ENCODE measurements around the gene MEIG1. TPM values are rescaled to one million over a fixed set of nuclear protein-coding genes. Genes with fewer than 3 reads are reported as not detected.

MEIG1 gene
- total RNA-seq, 1 experiment from 2014 or later, result 1.6 TPM

DNA sequence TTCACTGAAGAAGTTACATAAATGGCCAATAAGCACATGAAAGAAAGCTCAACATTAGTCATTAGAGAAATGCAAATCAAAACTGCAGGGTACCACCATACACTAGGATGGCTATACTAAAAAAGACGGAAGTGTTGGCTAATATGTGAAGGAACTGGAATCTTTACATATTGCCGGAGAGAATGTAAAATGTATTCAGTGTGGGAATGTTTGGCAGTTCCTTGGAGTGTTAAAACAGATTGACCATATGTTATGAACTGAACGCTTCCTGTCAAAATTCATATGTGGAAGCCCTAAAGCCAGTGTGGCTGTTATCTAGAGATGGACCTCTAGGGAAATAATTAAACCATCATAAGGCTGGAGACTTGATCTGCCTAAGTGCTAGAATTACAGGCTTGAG lies 47.4 kb upstream of the MEIG1 start:
- TF ChIP-seq EZH2phosphoT487 (IDR thresholded peaks at IDR 0.05; ENCODE audit: borderline replicate concordance, low read length) (no peak), EZH2 (IDR thresholded peaks at IDR 0.05; ENCODE audit: low read length, unreplicated experiment) (no peak)
- TF ChIP-seq, protein P1, sequence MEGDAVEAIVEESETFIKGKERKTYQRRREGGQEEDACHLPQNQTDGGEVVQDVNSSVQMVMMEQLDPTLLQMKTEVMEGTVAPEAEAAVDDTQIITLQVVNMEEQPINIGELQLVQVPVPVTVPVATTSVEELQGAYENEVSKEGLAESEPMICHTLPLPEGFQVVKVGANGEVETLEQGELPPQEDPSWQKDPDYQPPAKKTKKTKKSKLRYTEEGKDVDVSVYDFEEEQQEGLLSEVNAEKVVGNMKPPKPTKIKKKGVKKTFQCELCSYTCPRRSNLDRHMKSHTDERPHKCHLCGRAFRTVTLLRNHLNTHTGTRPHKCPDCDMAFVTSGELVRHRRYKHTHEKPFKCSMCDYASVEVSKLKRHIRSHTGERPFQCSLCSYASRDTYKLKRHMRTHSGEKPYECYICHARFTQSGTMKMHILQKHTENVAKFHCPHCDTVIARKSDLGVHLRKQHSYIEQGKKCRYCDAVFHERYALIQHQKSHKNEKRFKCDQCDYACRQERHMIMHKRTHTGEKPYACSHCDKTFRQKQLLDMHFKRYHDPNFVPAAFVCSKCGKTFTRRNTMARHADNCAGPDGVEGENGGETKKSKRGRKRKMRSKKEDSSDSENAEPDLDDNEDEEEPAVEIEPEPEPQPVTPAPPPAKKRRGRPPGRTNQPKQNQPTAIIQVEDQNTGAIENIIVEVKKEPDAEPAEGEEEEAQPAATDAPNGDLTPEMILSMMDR (conservative IDR thresholded peaks at IDR 0.05; ENCODE audit: low read depth, low read length), result no peak
- no peak for ATAC-seq

GRCh38 chr10:14916600-14916999 lies 42.6 kb upstream of the MEIG1 start:
- ChIA-PET POLR2A (ENCODE audit: unreplicated experiment) (no interaction called here), CTCF (no interaction called here)
- Histone ChIP-seq H3K9ac (ENCODE audit: low read length) (no peak overlapping the region), H3K9me2 (replicated peaks; ENCODE audit: low read length) (no peaks in the 10 kb centered on the region), H3K27me3 (ENCODE audit: low read length) (no peaks in the 10 kb centered on the region), H3K4me3 (ENCODE audit: low read length) (no peak overlapping the region; the same call in 1 of the 2 replicates), H3K9me3 (ENCODE audit: low read length) (no peaks in the 10 kb centered on the region; the same call in 1 of the 2 replicates), H3F3A (ENCODE audit: low read length, unreplicated experiment) (no peaks in the 10 kb centered on the region), H3K36me3 (ENCODE audit: low read depth, low read length) (peaks cover 48% of the 10 kb centered on the region), H4K20me1 (ENCODE audit: low read length) (no peaks in the 10 kb centered on the region), H2AFZ (ENCODE audit: low read length) (no peak overlapping the region), H3K4me1 (ENCODE audit: insufficient read depth, low read length) (no peaks in the 10 kb centered on the region), H3K4me2 (ENCODE audit: low read length) (no peak overlapping the region), H3K79me2 (ENCODE audit: low read length) (no peaks in the 10 kb centered on the region), H3K27ac (ENCODE audit: low read length) (no peak overlapping the region)
- ATAC-seq (no peak), DNase-seq (no peak)
- TF ChIP-seq EZH2phosphoT487 (IDR thresholded peaks at IDR 0.05; ENCODE audit: borderline replicate concordance, low read length), result no peak
- TF ChIP-seq EZH2 (IDR thresholded peaks at IDR 0.05; ENCODE audit: low read length, unreplicated experiment), result no peak
- TF ChIP-seq, protein P1 (conservative IDR thresholded peaks at IDR 0.05; ENCODE audit: low read depth, low read length), result no peak
- BruUV-seq (replicated peaks), result no TSS peak
- intact Hi-C loops (cut with micrococcal nuclease), result no loop called here

More for the DNA sequence above, 47.4 kb upstream of the MEIG1 start:
- ChIA-PET CTCF (no interaction called here), POLR2A (ENCODE audit: unreplicated experiment) (no interaction called here)
- Histone ChIP-seq H3K9me2 (replicated peaks; ENCODE audit: low read length) (no peaks in the 10 kb centered on the region), H2AFZ (ENCODE audit: low read length) (no peak overlapping the region), H3K9me3 (ENCODE audit: low read length) (no peaks in the 10 kb centered on the region; the same call in 1 of the 2 replicates), H3F3A (ENCODE audit: low read length, unreplicated experiment) (no peaks in the 10 kb centered on the region), H3K36me3 (ENCODE audit: low read depth, low read length) (peaks cover 35% of the 10 kb centered on the region), H3K9ac (ENCODE audit: low read length) (no peak overlapping the region), H3K27me3 (ENCODE audit: low read length) (no peaks in the 10 kb centered on the region), H3K27ac (ENCODE audit: low read length) (no peak overlapping the region), H3K4me2 (ENCODE audit: low read length) (no peak overlapping the region), H3K4me1 (ENCODE audit: insufficient read depth, low read length) (no peaks in the 10 kb centered on the region), H3K79me2 (ENCODE audit: low read length) (no peaks in the 10 kb centered on the region), H3K4me3 (ENCODE audit: low read length) (no peak overlapping the region), H4K20me1 (ENCODE audit: low read length) (no peaks in the 10 kb centered on the region)
- no peak for DNase-seq
- BruUV-seq (replicated peaks), result no TSS peak
- intact Hi-C loops (cut with micrococcal nuclease), result no loop called here

- Histone ChIP-seq H3K4me1 (ENCODE audit: insufficient read depth, low read length) (no peaks in the 10 kb centered on the region), H3F3A (ENCODE audit: low read length, unreplicated experiment) (no peaks in the 10 kb centered on the region), H2AFZ (ENCODE audit: low read length) (no peak overlapping the region), H3K9me3 (ENCODE audit: low read length) (no peaks in the 10 kb centered on the region; the same call in 1 of the 2 replicates), H3K9me2 (replicated peaks; ENCODE audit: low read length) (no peaks in the 10 kb centered on the region), H3K9ac (ENCODE audit: low read length) (no peak overlapping the region), H3K4me3 (ENCODE audit: low read length) (no peak overlapping the region), H3K27me3 (ENCODE audit: low read length) (no peaks in the 10 kb centered on the region), H3K36me3 (ENCODE audit: low read depth, low read length) (peaks cover 48% of the 10 kb centered on the region), H4K20me1 (ENCODE audit: low read length) (no peaks in the 10 kb centered on the region), H3K27ac (ENCODE audit: low read length) (no peak overlapping the region), H3K4me2 (ENCODE audit: low read length) (no peak overlapping the region), H3K79me2 (ENCODE audit: low read length) (no peaks in the 10 kb centered on the region)
- BruUV-seq (replicated peaks), result no TSS peak
- no peak for ATAC-seq
- POLR2A ChIA-PET (ENCODE audit: unreplicated experiment), result no interaction called here
- no peak for DNase-seq
- TF ChIP-seq EZH2phosphoT487 (IDR thresholded peaks at IDR 0.05; ENCODE audit: borderline replicate concordance, low read length) (no peak), EZH2 (IDR thresholded peaks at IDR 0.05; ENCODE audit: low read length, unreplicated experiment) (no peak)
- TF ChIP-seq, protein P1 (conservative IDR thresholded peaks at IDR 0.05; ENCODE audit: low read depth, low read length), result no peak
- CTCF ChIA-PET, result no interaction called here
- intact Hi-C loops (cut with micrococcal nuclease), result no loop called here
These were observed 41.4 kb upstream of the MEIG1 start for GRCh38 chr10:14917827-14918226.

Data from PC-3 (cell line).